22Rv1 (cell line): ENCODE data around the gene TAB2.

ENCODE experiments used
- ZFX ChIP-seq: fragments of 450-650 bp; IDR thresholded peaks from 2 replicates; pipeline ENCODE4 v1.6.1; 2017; ENCODE audit warnings: antibody characterized with exemption, borderline replicate concordance
- TF ChIP-seq, protein P1 (sequence below): fragments of 450-650 bp; IDR thresholded peaks from 2 replicates; pipeline ENCODE4 v1.5.1; 2017; ENCODE audit warnings: mild to moderate bottlenecking

DNA sequence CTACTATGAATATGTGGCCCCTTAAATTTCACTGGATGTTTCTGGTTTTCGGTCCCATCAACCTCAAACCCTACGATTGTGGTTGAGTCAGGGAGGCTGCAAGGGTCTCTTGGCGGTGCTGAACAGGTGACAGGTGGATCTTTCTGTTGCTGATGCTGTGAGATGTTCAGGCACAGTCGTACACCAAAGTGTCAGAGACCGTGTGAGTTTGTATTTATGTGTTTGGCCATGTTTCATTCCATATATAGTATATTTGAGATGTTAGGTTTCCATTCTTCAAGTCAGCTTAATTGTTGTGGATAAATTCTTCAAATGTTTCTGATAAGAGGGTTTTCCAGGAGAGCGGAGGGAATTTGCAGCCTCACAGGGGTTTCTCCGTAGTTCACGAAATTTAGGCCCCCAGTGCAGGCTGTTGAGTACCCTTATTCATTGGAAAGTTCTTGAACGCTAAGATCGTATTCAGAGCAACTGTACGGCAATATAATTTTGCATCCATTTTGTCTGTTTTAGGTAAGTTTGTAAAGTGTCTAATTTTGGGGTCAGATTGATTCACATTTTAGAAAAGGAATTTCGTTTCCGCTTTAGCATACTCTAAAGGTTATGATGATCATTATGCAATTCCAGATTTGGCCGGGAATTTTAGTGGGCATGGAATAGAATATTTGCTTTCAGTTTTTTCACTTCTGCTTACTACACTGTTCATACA lies 1.2 kb downstream of the TAB2 start:
- TF ChIP-seq, protein P1, sequence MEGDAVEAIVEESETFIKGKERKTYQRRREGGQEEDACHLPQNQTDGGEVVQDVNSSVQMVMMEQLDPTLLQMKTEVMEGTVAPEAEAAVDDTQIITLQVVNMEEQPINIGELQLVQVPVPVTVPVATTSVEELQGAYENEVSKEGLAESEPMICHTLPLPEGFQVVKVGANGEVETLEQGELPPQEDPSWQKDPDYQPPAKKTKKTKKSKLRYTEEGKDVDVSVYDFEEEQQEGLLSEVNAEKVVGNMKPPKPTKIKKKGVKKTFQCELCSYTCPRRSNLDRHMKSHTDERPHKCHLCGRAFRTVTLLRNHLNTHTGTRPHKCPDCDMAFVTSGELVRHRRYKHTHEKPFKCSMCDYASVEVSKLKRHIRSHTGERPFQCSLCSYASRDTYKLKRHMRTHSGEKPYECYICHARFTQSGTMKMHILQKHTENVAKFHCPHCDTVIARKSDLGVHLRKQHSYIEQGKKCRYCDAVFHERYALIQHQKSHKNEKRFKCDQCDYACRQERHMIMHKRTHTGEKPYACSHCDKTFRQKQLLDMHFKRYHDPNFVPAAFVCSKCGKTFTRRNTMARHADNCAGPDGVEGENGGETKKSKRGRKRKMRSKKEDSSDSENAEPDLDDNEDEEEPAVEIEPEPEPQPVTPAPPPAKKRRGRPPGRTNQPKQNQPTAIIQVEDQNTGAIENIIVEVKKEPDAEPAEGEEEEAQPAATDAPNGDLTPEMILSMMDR, result no peak
- TF ChIP-seq ZFX, result no peak
